K562 (cell line): ENCODE measurements around the gene ZNF778. TPM values are rescaled to one million over a fixed set of nuclear protein-coding genes. Genes with fewer than 3 reads are reported as not detected.

Experiments used
- CHD7 ChIP-seq: fragments of 200-600 bp; sonication (generic); IDR thresholded peaks from one replicate; pipeline ENCODE4 v1.6.1; 2012; ENCODE audit warnings: mild to moderate bottlenecking, low read depth, low read length, inconsistent platforms
- HIVEP1 ChIP-seq: fragments of 250-450 bp; sonication (Bioruptor Pico); IDR thresholded peaks from 2 replicates; pipeline ENCODE4 v1.4.0; 2020; ENCODE audit warnings: mild to moderate bottlenecking
- NFATC3 ChIP-seq: fragments of 450-650 bp; IDR thresholded peaks from 2 replicates; pipeline ENCODE4 v1.6.1; 2017; ENCODE audit warnings: mild to moderate bottlenecking
- POLR2B ChIP-seq: fragments of 450-650 bp; IDR thresholded peaks from 2 replicates; pipeline ENCODE4 v1.6.1; 2018; ENCODE audit warnings: low read depth; ENCODE audit not compliant: partially characterized antibody
- SAP30 ChIP-seq: fragments of 200-600 bp; sonication (generic); IDR thresholded peaks from 2 replicates; pipeline ENCODE4 v1.6.1; 2012; ENCODE audit warnings: borderline replicate concordance, low read depth, mild to moderate bottlenecking, moderate library complexity, low read length, control low read depth, inconsistent platforms; ENCODE audit not compliant: insufficient read depth, poor library complexity, severe bottlenecking
- ZNF436 ChIP-seq: fragments of 250-450, 450-650 bp; sonication (Bioruptor Pico); formaldehyde crosslinking; IDR thresholded peaks from 2 replicates; pipeline ENCODE4 v1.7.0; 2020; ENCODE audit warnings: mild to moderate bottlenecking
- ZNF511 ChIP-seq: sonication (generic); formaldehyde crosslinking; IDR thresholded peaks from 2 replicates; pipeline ENCODE4 v1.8.0; 2022; ENCODE audit warnings: mild to moderate bottlenecking, missing genetic modification reagents
- ZNF740 ChIP-seq, 3 experiments: fragments of 200-800 bp in 1 of 3; sonication (Bioruptor generic) in 1 of 3; sonication (generic) in 1 of 3; formaldehyde crosslinking in 1 of 3; IDR thresholded peaks; 2 replicates each; pipeline versions ENCODE4 v1.6.1 to v1.8.0; 2016 to 2022; ENCODE audit warnings: mild to moderate bottlenecking in 2 of 3, missing compliant biosample characterization in 2 of 3, missing genetic modification characterization in 2 of 3, missing genetic modification reagents in 1 of 3
- polyA plus RNA-seq, 8 experiments: library from polyadenylated mRNA; depleted of rRNA in 4 of 8; stranded (reverse) in 5 of 8; unstranded in 3 of 8; fragments of >200 nt; fragmentation: Nextera tagmentation in 2 of 8; fragmentation: Illumina TruSeq in 1 of 8; extraction: Ambion mirVana in 2 of 8; extraction: Trizol in 1 of 8; gene quantifications; 2 replicates each; pipeline versions ENCODE4 v1.2.1 to v1.2.3, GENCODE V29; 2011 to 2014; ENCODE audit warnings: inconsistent platforms in 1 of 8, missing spikeins in 1 of 8
- total RNA-seq, 7 experiments: library from RNA; depleted of rRNA in 6 of 7; stranded (reverse); fragments of >200 nt in 6 of 7; fragmentation: Illumina TruSeq in 2 of 7; extraction: Trizol in 2 of 7; gene quantifications; 2 replicates each; pipeline versions ENCODE4 v1.2.1 to v1.2.3, GENCODE V29; 2011 to 2021; ENCODE audit warnings: low replicate concordance in 1 of 7

The ZNF778 gene
- total and polyA plus RNA-seq, 9 of the 15 experiments (the other 6 are each of a cell fraction or from before 2014, with no cell fraction given) = 0.70 to 60.6 (median 7.5) TPM

- TF ChIP-seq ZNF511 (CRISPR knock-in tag) (peak; percentile 9; the same call in 1 of the 2 replicates), POLR2B (peak; percentile 97), SAP30 (peak; percentile 58), HIVEP1 (CRISPR knock-in tag) (0 out of 2 replicates have a peak, but pooled peaks have one; percentile 46), ZNF436 (CRISPR knock-in tag) (0 out of 2 replicates have a peak, but pooled peaks have one; percentile 29), CHD7 (no peak), ZNF740 (CRISPR knock-in tag; IDR thresholded peaks at IDR 0.05) (0 out of 2 replicates have a peak, but pooled peaks have one; percentile 11), ZNF740 (tag; IDR thresholded peaks at IDR 0.05) (0 out of 4 replicates have a peak, but pooled peaks of 1 of the 2 experiments have one; percentile 43), NFATC3 (peak; percentile 69)
Observed at GRCh38 chr16:89241187-89242007, 23.9 kb downstream of the ZNF778 start (continued).
